NAMALWA (cell line): ENCODE results near the gene MED17.

Experiments used
- DNase-seq: peaks from one replicate; pipeline ENCODE4 v3.0.0-alpha.2; 2015; ENCODE audit warnings: low spot score

The MED17 gene

DNA sequence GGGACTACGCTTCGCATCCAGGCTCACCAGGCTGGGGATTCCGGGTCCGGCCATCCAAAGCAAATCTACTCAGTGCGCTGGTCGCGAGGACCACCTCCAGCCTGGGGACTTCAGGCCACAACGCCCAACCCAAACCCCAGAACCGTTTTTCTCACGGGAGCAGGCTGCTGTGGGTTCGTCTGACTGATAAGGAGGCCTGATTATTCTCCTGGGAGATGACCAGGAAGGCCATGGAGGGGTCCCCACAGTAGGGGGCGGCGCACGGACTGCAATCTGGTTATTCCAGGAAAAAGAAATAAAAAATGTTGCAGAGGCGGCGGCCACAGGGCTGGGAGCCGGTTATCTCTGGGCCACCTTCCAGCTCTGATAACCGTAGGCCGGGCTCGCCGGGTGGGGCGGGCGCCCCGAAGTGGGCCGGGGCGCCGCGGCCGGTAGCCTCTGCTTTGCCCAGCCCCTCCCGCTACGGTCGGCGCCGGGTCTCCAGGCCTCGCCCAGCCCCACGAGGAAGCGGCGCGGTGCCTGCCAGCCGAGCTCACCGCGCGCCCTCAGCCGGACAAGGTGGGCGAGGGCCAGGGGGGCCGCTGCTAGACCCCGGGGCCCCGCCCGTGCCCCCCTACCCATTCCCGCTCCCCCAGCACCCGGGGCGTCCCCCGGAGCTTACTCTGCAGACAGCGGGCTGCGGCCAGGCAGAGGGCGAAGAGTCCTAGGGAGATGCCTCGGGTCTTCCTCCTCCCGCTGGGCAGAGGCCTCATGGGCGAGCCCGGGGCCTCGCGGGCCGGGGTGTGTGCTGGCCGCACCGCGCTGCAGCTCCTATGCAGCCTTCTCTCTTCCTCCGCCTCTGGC, 65.9 kb downstream of the MED17 start:
- DNase-seq, result no peak

DNA sequence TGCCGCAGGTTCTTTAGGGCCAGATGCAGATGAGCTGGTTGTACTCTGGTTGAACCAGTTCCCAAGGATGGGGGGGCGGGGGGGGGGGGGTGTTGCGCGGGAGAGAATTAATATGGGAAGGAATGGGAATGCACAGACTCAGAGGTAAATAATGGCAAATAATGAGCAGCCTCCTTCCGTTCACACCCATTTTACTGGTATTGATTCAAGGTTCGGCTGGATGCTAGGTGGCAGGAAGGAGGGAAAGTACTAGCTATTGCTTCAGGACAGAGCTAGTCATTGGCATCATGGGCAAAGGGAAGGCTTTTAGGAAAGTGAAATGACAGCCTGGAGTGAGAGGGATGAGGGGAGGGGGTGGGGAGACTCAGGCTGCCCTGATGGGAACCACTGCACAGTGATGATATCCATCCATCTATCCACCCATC, 66.5 kb downstream of the MED17 start, which contains the start of gene VSTM5:
VSTM5 (minus strand) TSS at position 25 of the 425 bp plus-strand sequence. CDS start 116 bp downstream, outside the sequence.
- DNase-seq, result no peak

GRCh38 chr11:93852242-93852641, 68.2 kb downstream of the MED17 start:
- DNase-seq, result no peak

GRCh38 chr11:93857413-93858120, 73.5 kb downstream of the MED17 start:
- no peak for DNase-seq

DNA sequence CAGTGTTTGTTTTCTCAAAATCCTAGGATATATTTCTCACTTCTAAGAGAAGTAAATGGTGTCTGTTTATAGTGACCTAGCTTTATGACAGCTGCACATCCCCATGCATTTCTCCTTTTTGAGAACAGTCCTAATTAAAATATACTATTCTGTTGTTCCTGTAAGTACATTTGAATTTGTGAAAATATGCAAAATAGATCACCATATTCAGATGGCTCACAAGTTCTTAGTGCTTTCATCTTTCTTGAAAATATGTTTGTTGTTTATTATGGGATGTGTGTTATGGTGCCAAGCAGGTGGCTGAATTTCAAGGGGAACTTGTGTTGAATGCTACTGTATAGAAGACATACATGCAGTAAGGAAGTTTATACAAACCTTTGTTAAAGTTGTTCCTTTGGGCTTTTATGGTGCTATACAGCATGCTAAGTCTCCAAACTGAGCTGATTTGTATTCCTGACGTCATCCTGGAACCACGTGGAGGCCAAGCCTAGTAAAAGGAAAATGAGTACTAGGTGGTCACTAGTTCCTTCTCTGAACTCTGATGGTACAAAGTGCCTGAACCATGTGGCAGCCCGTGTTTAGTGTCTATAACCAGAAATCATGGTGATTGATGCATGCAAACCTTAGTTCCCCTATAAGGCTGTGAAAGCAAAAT, 74.2 kb downstream of the MED17 start:
- DNase-seq, result no peak

GRCh38 chr11:93861808-93862207, 77.7 kb downstream of the MED17 start:
- DNase-seq, result no peak
